K562 (cell line): ENCODE results near the gene TJP3. TPM values are rescaled to one million over a fixed set of nuclear protein-coding genes. Genes with fewer than 3 reads are reported as not detected.

Source experiments
- ATF3 ChIP-seq, 2 experiments: fragments of 450-650 bp in 1 of 2; sonication (generic) in 1 of 2; formaldehyde crosslinking in 1 of 2; IDR thresholded peaks in 1 of 2; conservative IDR thresholded peaks in 1 of 2; 2 replicates each; pipeline versions ENCODE4 v1.6.1 to v1.8.1; 2016 to 2023; ENCODE audit warnings: mild to moderate bottlenecking in 2 of 2, moderate library complexity in 2 of 2, inconsistent platforms in 1 of 2, missing genetic modification reagents in 1 of 2
- BRF1 ChIP-seq: IDR thresholded peaks from 3 replicates; pipeline ENCODE4 v1.6.1; 2011; ENCODE audit warnings: borderline replicate concordance, mild to moderate bottlenecking; ENCODE audit not compliant: insufficient read length; ENCODE audit errors: extremely low read depth
- CHCHD3 ChIP-seq: fragments of 250-450 bp; sonication (Bioruptor Pico); IDR thresholded peaks from 2 replicates; pipeline ENCODE4 v2.1.2; 2022; ENCODE audit warnings: mild to moderate bottlenecking
- HDGF ChIP-seq: fragments of 450-650 bp; IDR thresholded peaks from 2 replicates; pipeline ENCODE4 v1.6.1; 2016
- KHSRP ChIP-seq: fragments of 450-650 bp; IDR thresholded peaks from 2 replicates; pipeline ENCODE4 v1.6.1; 2017
- MAFG ChIP-seq: fragments of 450-650 bp; conservative IDR thresholded peaks from 2 replicates; pipeline ENCODE4 v1.6.1; 2016; ENCODE audit warnings: missing genetic modification characterization, missing compliant biosample characterization
- MEF2A ChIP-seq: IDR thresholded peaks from 2 replicates; pipeline ENCODE4 v1.6.1; 2011; ENCODE audit warnings: low read depth, mild to moderate bottlenecking, low read length, moderate library complexity; ENCODE audit not compliant: control insufficient read depth
- NFRKB ChIP-seq: fragments of 450-650 bp; IDR thresholded peaks from 2 replicates; pipeline ENCODE4 v1.6.1; 2016; ENCODE audit warnings: low read depth
- PRDM10 ChIP-seq: fragments of 450-650 bp; IDR thresholded peaks from 2 replicates; pipeline ENCODE4 v1.6.1; 2018; ENCODE audit not compliant: partially characterized antibody
- RAD51 ChIP-seq: fragments of 450-650 bp; IDR thresholded peaks from 2 replicates; pipeline ENCODE4 v1.7.1; 2016; ENCODE audit warnings: low read depth, mild to moderate bottlenecking, borderline replicate concordance
- RB1 ChIP-seq: fragments of 450-650 bp; IDR thresholded peaks from 2 replicates; pipeline ENCODE4 v1.6.1; 2017; ENCODE audit warnings: low read depth, mild to moderate bottlenecking
- SAP30 ChIP-seq: fragments of 200-600 bp; sonication (generic); IDR thresholded peaks from 2 replicates; pipeline ENCODE4 v1.6.1; 2012; ENCODE audit warnings: borderline replicate concordance, low read depth, mild to moderate bottlenecking, moderate library complexity, low read length, control low read depth, inconsistent platforms; ENCODE audit not compliant: insufficient read depth, poor library complexity, severe bottlenecking
- TEAD4 ChIP-seq, 2 experiments: sonication (generic) in 1 of 2; formaldehyde crosslinking in 1 of 2; IDR thresholded peaks; 2 replicates each; pipeline versions ENCODE4 v1.6.1 to v1.8.0; 2012 to 2022; ENCODE audit warnings: borderline replicate concordance in 1 of 2, inconsistent platforms in 1 of 2, low read length in 1 of 2, mild to moderate bottlenecking in 1 of 2, missing genetic modification reagents in 1 of 2
- ZBTB33 ChIP-seq: sonication (generic); formaldehyde crosslinking; IDR thresholded peaks from 2 replicates; pipeline ENCODE4 v1.8.1; 2023; ENCODE audit warnings: mild to moderate bottlenecking, missing genetic modification reagents
- ZNF239 ChIP-seq: fragments of 250-450 bp; sonication (Bioruptor Pico); IDR thresholded peaks from 2 replicates; pipeline ENCODE4 v1.4.0; 2020; ENCODE audit warnings: mild to moderate bottlenecking
- ZNF253 ChIP-seq: fragments of 250-450 bp; sonication (Bioruptor Pico); conservative IDR thresholded peaks from 2 replicates; pipeline ENCODE4 v1.6.1; 2021; ENCODE audit warnings: mild to moderate bottlenecking
- ZNF354B ChIP-seq: fragments of 250-450 bp; sonication (Bioruptor Pico); IDR thresholded peaks from 2 replicates; pipeline ENCODE4 v1.4.0; 2020
- ZNF639 ChIP-seq, 2 experiments: fragments of 200-800 bp in 1 of 2; sonication (Bioruptor generic) in 1 of 2; sonication (generic) in 1 of 2; formaldehyde crosslinking in 1 of 2; IDR thresholded peaks in 1 of 2; conservative IDR thresholded peaks in 1 of 2; 2 replicates each; pipeline versions ENCODE4 v1.5.0 to v1.6.1; 2016 to 2020; ENCODE audit warnings: missing compliant biosample characterization in 1 of 2, missing genetic modification characterization in 1 of 2, missing genetic modification reagents in 1 of 2
- polyA plus RNA-seq, 8 experiments: library from polyadenylated mRNA; depleted of rRNA in 4 of 8; stranded (reverse) in 5 of 8; unstranded in 3 of 8; fragments of >200 nt; fragmentation: Nextera tagmentation in 2 of 8; fragmentation: Illumina TruSeq in 1 of 8; extraction: Ambion mirVana in 2 of 8; extraction: Trizol in 1 of 8; gene quantifications; 2 replicates each; pipeline versions ENCODE4 v1.2.1 to v1.2.3, GENCODE V29; 2011 to 2014; ENCODE audit warnings: inconsistent platforms in 1 of 8, missing spikeins in 1 of 8
- total RNA-seq, 7 experiments: library from RNA; depleted of rRNA in 6 of 7; stranded (reverse); fragments of >200 nt in 6 of 7; fragmentation: Illumina TruSeq in 2 of 7; extraction: Trizol in 2 of 7; gene quantifications; 2 replicates each; pipeline versions ENCODE4 v1.2.1 to v1.2.3, GENCODE V29; 2011 to 2021; ENCODE audit warnings: low replicate concordance in 1 of 7

TJP3 gene
- total and polyA plus RNA-seq, 9 of the 15 experiments (the other 6 are each of a cell fraction or from before 2014, with no cell fraction given), result 0.11 to 2.4 (median 0.57) TPM; not detected in 1

GRCh38 chr19:3665681-3666544 lies 42.3 kb upstream of the TJP3 start (continued):
- TF ChIP-seq ZNF639 (CRISPR knock-in tag; conservative IDR thresholded peaks at IDR 0.05 in 1 of 2, IDR thresholded peaks at IDR 0.05 in 1 of 2) (no peak), PRDM10 (no peak), MEF2A (no peak), RB1 (peak; percentile 66; the same call in 1 of the 2 replicates), SAP30 (no peak), ATF3 (IDR thresholded peaks at IDR 0.05) (no peak), ATF3 (CRISPR knock-in tag; conservative IDR thresholded peaks at IDR 0.05) (no peak), ZBTB33 (CRISPR knock-in tag) (peak; percentile 61; the same call in 1 of the 2 replicates), HDGF (0 out of 2 replicates have a peak, but pooled peaks have one; percentile 53), TEAD4 (IDR thresholded peaks at IDR 0.05; ENCODE audit: low read length) (peak; percentile 38; the same call in 1 of the 2 replicates), TEAD4 (CRISPR knock-in tag; IDR thresholded peaks at IDR 0.05; ENCODE audit: borderline replicate concordance) (no peak), CHCHD3 (CRISPR knock-in tag) (no peak), BRF1 (no peak), ZNF354B (CRISPR knock-in tag) (no peak), KHSRP (no peak), MAFG (tag) (no peak), ZNF239 (CRISPR knock-in tag) (no peak), RAD51 (no peak), NFRKB (no peak), ZNF253 (no peak)
